Hepatocyte (in vitro differentiated cells): ENCODE data around the gene MBP. TPM values are rescaled to one million over a fixed set of nuclear protein-coding genes. Genes with fewer than 3 reads are reported as not detected.

Experiments used
- DNase-seq: peaks from one replicate; pipeline ENCODE4 v3.0.0-alpha.2; 2016; ENCODE audit warnings: low spot score
- H2AFZ ChIP-seq: fragments of 200-600 bp; sonication (generic); 2 replicates; pipeline ENCODE4 v1.6.0; 2016; ENCODE audit warnings: antibody characterized with exemption, mild to moderate bottlenecking
- H3K27ac ChIP-seq: fragments of 200-600 bp; sonication (generic); 2 replicates; pipeline ENCODE4 v1.5.1; 2016; ENCODE audit warnings: mild to moderate bottlenecking
- H3K27me3 ChIP-seq: fragments of 200-600 bp; sonication (generic); 2 replicates; pipeline ENCODE4 v1.6.1; 2016
- H3K36me3 ChIP-seq: fragments of 200-600 bp; sonication (generic); replicated peaks from 2 replicates; pipeline ENCODE4 v1.5.1; 2016; ENCODE audit warnings: low read depth; ENCODE audit not compliant: insufficient read depth
- H3K4me1 ChIP-seq: fragments of 200-600 bp; sonication (generic); 2 replicates; pipeline ENCODE4 v1.5.1; 2016; ENCODE audit warnings: mild to moderate bottlenecking, moderate library complexity; ENCODE audit not compliant: insufficient read depth
- H3K4me2 ChIP-seq: fragments of 200-600 bp; sonication (generic); 2 replicates; pipeline ENCODE4 v1.6.0; 2016
- H3K4me3 ChIP-seq: fragments of 200-600 bp; sonication (generic); 2 replicates; pipeline ENCODE4 v1.5.1; 2016; ENCODE audit warnings: mild to moderate bottlenecking
- H3K79me2 ChIP-seq: fragments of 200-600 bp; sonication (generic); 2 replicates; pipeline ENCODE4 v1.6.0; 2017; ENCODE audit warnings: mild to moderate bottlenecking
- H3K9me2 ChIP-seq: fragments of 200-600 bp; sonication (generic); replicated peaks from 2 replicates; pipeline ENCODE4 v1.6.0; 2017; ENCODE audit warnings: mild to moderate bottlenecking; ENCODE audit not compliant: insufficient read depth
- H3K9me3 ChIP-seq: fragments of 200-600 bp; sonication (generic); 2 replicates; pipeline ENCODE4 v1.5.1; 2016; ENCODE audit warnings: low read depth, mild to moderate bottlenecking
- H4K20me1 ChIP-seq: fragments of 200-600 bp; sonication (generic); 2 replicates; pipeline ENCODE4 v1.6.0; 2016; ENCODE audit warnings: mild to moderate bottlenecking; ENCODE audit not compliant: insufficient read depth, poor library complexity, severe bottlenecking
- CTCF ChIP-seq: fragments of 200-600 bp; sonication (generic); IDR thresholded peaks from 2 replicates; pipeline ENCODE4 v1.5.1; 2016; ENCODE audit warnings: antibody characterized with exemption, mild to moderate bottlenecking; ENCODE audit not compliant: poor library complexity
- EZH2 ChIP-seq: fragments of 200-600 bp; sonication (generic); IDR thresholded peaks from 2 replicates; pipeline ENCODE4 v1.6.1; 2016; ENCODE audit warnings: antibody characterized with exemption, mild to moderate bottlenecking, borderline replicate concordance
- EZH2phosphoT487 ChIP-seq: fragments of 200-600 bp; sonication (generic); IDR thresholded peaks from one replicate; pipeline ENCODE4 v1.6.1; 2018; ENCODE audit warnings: antibody characterized with exemption, mild to moderate bottlenecking, low read depth, moderate library complexity; ENCODE audit not compliant: unreplicated experiment, severe bottlenecking
- WGBS: methylation state at CpG from one replicate; pipeline ENCODE4 v1.1.6; 2016; ENCODE audit warnings: low lambda C conversion rate; ENCODE audit errors: missing lambda C conversion rate; 5-methylcytosine and 5-hydroxymethylcytosine counted together
- polyA plus RNA-seq: library from polyadenylated mRNA; unstranded; fragments of >200 nt; fragmentation: Nextera tagmentation; extraction: Ambion mirVana; gene quantifications from 2 replicates; pipeline ENCODE4 v1.2.1, GENCODE V29; 2016
- total RNA-seq: library from RNA; depleted of rRNA; stranded (reverse); fragments of >200 nt; gene quantifications from 2 replicates; pipeline ENCODE4 v1.2.3, GENCODE V29; 2014

Gene MBP
- total and polyA plus RNA-seq, 2 experiments from 2014 or later, result 21.6 to 22.1 TPM

- Histone ChIP-seq H3K4me2 (no peak overlapping the region), H3K4me3 (no peak overlapping the region), H3K27me3 (no peaks in the 10 kb centered on the region), H3K9me3 (no peaks in the 10 kb centered on the region), H2AFZ (no peak overlapping the region), H3K36me3 (peaks cover 4% of the 10 kb centered on the region), H4K20me1 (no peaks in the 10 kb centered on the region), H3K27ac (no peak overlapping the region), H3K79me2 (peaks cover 3% of the 10 kb centered on the region), H3K9me2 (no peaks in the 10 kb centered on the region), H3K4me1 (no peaks in the 10 kb centered on the region)
- TF ChIP-seq EZH2phosphoT487 (no peak), EZH2 (no peak), CTCF (no peak)
- whole genome bisulfite sequencing, result 78% methylated on average over 16 of the region's 16 CpGs
- no peak for DNase-seq
Measured at GRCh38 chr18:76958692-76959341, 173.8 kb downstream of the MBP start.

GRCh38 chr18:76957384-76958355, 174.9 kb downstream of the MBP start:
- no peaks in the 10 kb centered on the region for H3K4me1 ChIP-seq
- no peak overlapping the region for H2AFZ ChIP-seq
- no peaks in the 10 kb centered on the region for H4K20me1 ChIP-seq
- WGBS, result 90% methylated on average over 18 of the region's 18 CpGs
- no peak overlapping the region for H3K27ac ChIP-seq
- H3K36me3 ChIP-seq, result peaks cover 2% of the 10 kb centered on the region
- no peaks in the 10 kb centered on the region for H3K9me3 ChIP-seq
- no peak overlapping the region for H3K4me2 ChIP-seq
- no peaks in the 10 kb centered on the region for H3K27me3 ChIP-seq
- DNase-seq, result no peak
- TF ChIP-seq CTCF, result no peak
- no peak for TF ChIP-seq EZH2phosphoT487
- no peak for TF ChIP-seq EZH2
- H3K79me2 ChIP-seq, result no peaks in the 10 kb centered on the region
- H3K9me2 ChIP-seq, result no peaks in the 10 kb centered on the region
- no peak overlapping the region for H3K4me3 ChIP-seq

- Histone ChIP-seq H3K36me3 (no peaks in the 10 kb centered on the region), H3K79me2 (no peaks in the 10 kb centered on the region), H3K27me3 (no peaks in the 10 kb centered on the region), H3K9me3 (no peaks in the 10 kb centered on the region), H2AFZ (no peak overlapping the region), H3K4me1 (no peaks in the 10 kb centered on the region), H3K27ac (no peak overlapping the region), H4K20me1 (no peaks in the 10 kb centered on the region), H3K4me2 (no peak overlapping the region), H3K9me2 (no peaks in the 10 kb centered on the region), H3K4me3 (no peak overlapping the region)
- DNase-seq, result no peak
- TF ChIP-seq EZH2 (no peak), EZH2phosphoT487 (no peak), CTCF (no peak)
- 96% methylated on average over 11 of the region's 11 CpGs for WGBS
Measured at GRCh38 chr18:76956648-76957047, 175.9 kb downstream of the MBP start.
